Upper lobe of right lung (tissue), 1 donor: ENCODE results near the gene HAPSTR1. TPM values are rescaled to one million over a fixed set of nuclear protein-coding genes. Genes with fewer than 3 reads are reported as not detected.

Experiments
- ATAC-seq: fragments of 200-7000 bp; cut with Tn5 transposase; one replicate; pipeline ENCODE4 v1.9.1; 2020; ENCODE audit warnings: mild to moderate bottlenecking, moderate library complexity
- DNase-seq: peaks from one replicate; pipeline ENCODE4 v3.0.0-alpha.2; 2020
- H3K27ac ChIP-seq: fragments of 200-600 bp; one replicate; pipeline ENCODE4 v1.8.0; 2022
- H3K27me3 ChIP-seq: fragments of 200-600 bp; one replicate; pipeline ENCODE4 v1.8.0; 2022; ENCODE audit warnings: mild to moderate bottlenecking
- H3K36me3 ChIP-seq: fragments of 200-600 bp; one replicate; pipeline ENCODE4 v1.8.0; 2022
- H3K4me1 ChIP-seq: fragments of 200-600 bp; one replicate; pipeline ENCODE4 v1.8.0; 2022
- H3K4me3 ChIP-seq: fragments of 200-600 bp; one replicate; pipeline ENCODE4 v1.8.0; 2022; ENCODE audit warnings: mild to moderate bottlenecking
- H3K9me3 ChIP-seq: fragments of 200-600 bp; one replicate; pipeline ENCODE4 v1.8.0; 2022
- CTCF ChIP-seq: fragments of 200-600 bp; IDR thresholded peaks from one replicate; pipeline ENCODE4 v1.8.0; 2022; ENCODE audit warnings: antibody characterized with exemption
- intact Hi-C: fragments of 100-400 bp; cut with DNase I; formaldehyde crosslinking; loops from one replicate; pipeline ENCODE4 v1.11.0; 2022
- total RNA-seq: library from RNA; stranded (reverse); fragmentation: NEBNext Ultra II Directional; extraction: Animal tissue kit (Norgen Biotek cat#: 25700); gene quantifications from one replicate; pipeline ENCODE4 v1.2.1, GENCODE V29; 2021
- donor health status: DM: no; HTN: yes; CAD: no; lungs with severe emphysema.

The HAPSTR1 gene
- total RNA-seq, 1 donor from 2014 or later: 49.7 TPM

- ATAC-seq: peak; percentile 70
Observed at GRCh38 chr16:9139965-9140364, 48.5 kb downstream of the HAPSTR1 start.

More at GRCh38 chr16:9139965-9140364, 48.5 kb downstream of the HAPSTR1 start:
- TF ChIP-seq CTCF: no peak
- H3K4me3 ChIP-seq: no peak overlapping the region
- peaks cover 5% of the 10 kb centered on the region for H3K4me1 ChIP-seq
- no peaks in the 10 kb centered on the region for H3K9me3 ChIP-seq
- intact Hi-C loops: no loop called here
- no peaks in the 10 kb centered on the region for H3K36me3 ChIP-seq
- DNase-seq: peak; percentile 13
- no peaks in the 10 kb centered on the region for H3K27me3 ChIP-seq
- no peak overlapping the region for H3K27ac ChIP-seq

Other genes starting within 250 kb of the HAPSTR1 start
- 103 TPM for gene CARHSP1, start 222.6 kb upstream of the HAPSTR1 start, total RNA-seq
- not detected for gene LITAFD, start 209.3 kb upstream of the HAPSTR1 start, total RNA-seq
- 87.5 TPM for gene USP7, start 127.7 kb upstream of the HAPSTR1 start, total RNA-seq